T-cell (primary cell): ENCODE measurements around the gene MME. TPM values are rescaled to one million over a fixed set of nuclear protein-coding genes. Genes with fewer than 3 reads are reported as not detected.

Experiments used
- ATAC-seq, 4 experiments: fragments of 200-7000 bp in 3 of 4; fragments of 150-1000 bp in 1 of 4; cut with Tn5 transposase; replicated peaks in 1 of 4; 1 replicate in 3 of 4; 2 replicates in 1 of 4; pipeline ENCODE4 v1.10.0; 2021; ENCODE audit warnings: moderate library complexity in 3 of 4, mild to moderate bottlenecking in 2 of 4, moderate number of reproducible peaks in 1 of 4
- CTCF ChIA-PET, 2 donors: fragments of 300-600 bp; sonication (Branson Sonifier 250); formaldehyde crosslinking; loops; one replicate each; lab custom pipeline; 2022; ENCODE audit warnings: antibody characterized with exemption in 2 of 2; lab: Charles Lee
- POLR2A ChIA-PET, 2 donors: fragments of 300-600 bp; sonication (Branson Sonifier 250); formaldehyde crosslinking; loops; one replicate each; lab custom pipeline; 2022; ENCODE audit warnings: antibody characterized with exemption in 2 of 2; lab: Charles Lee
- DNase-seq, 35 experiments: peaks; one replicate each; pipeline versions ENCODE4 v3.0.0 to v3.0.0-alpha.2; 2013 to 2023
- H3K27ac ChIP-seq: one replicate; pipeline ENCODE4 v1.5.1; 2013; ENCODE audit warnings: low read length
- H3K27me3 ChIP-seq, 2 experiments: replicated peaks in 1 of 2; 1 replicate in 1 of 2; 2 replicates in 1 of 2; pipeline versions ENCODE4 v1.6.1 to v1.7.0; 2013; ENCODE audit warnings: low read length in 1 of 2, mixed read lengths in 1 of 2; ENCODE audit not compliant: control insufficient read depth in 2 of 2, insufficient read depth in 2 of 2; ENCODE audit errors: extremely low read depth in 1 of 2
- H3K36me3 ChIP-seq, 2 donors: 1 replicate in 1 of 2; 2 replicates in 1 of 2; pipeline versions ENCODE4 v1.6.1 to v1.7.0; 2013; ENCODE audit warnings: low read length in 1 of 2; ENCODE audit not compliant: control insufficient read depth in 2 of 2, insufficient read depth in 1 of 2; ENCODE audit errors: extremely low read depth in 1 of 2
- H3K4me1 ChIP-seq, 2 experiments: 1 replicate in 1 of 2; 2 replicates in 1 of 2; pipeline versions ENCODE4 v1.6.1 to v1.7.0; 2013; ENCODE audit warnings: low read length in 2 of 2, mixed read lengths in 1 of 2; ENCODE audit not compliant: insufficient read depth in 2 of 2, control insufficient read depth in 1 of 2; ENCODE audit errors: extremely low read depth in 1 of 2
- H3K4me3 ChIP-seq, 2 donors: 1 replicate in 1 of 2; 2 replicates in 1 of 2; pipeline versions ENCODE4 v1.5.1 to v1.7.0; 2013; ENCODE audit warnings: mild to moderate bottlenecking in 2 of 2, low read length in 1 of 2, moderate library complexity in 1 of 2; ENCODE audit not compliant: control insufficient read depth in 1 of 2; ENCODE audit errors: extremely low read depth in 1 of 2
- H3K9me3 ChIP-seq: 2 replicates; pipeline ENCODE4 v1.7.0; 2013
- H3K27ac Mint-ChIP-seq, 2 donors: one replicate each; pipeline ENCODE4 v1.8.0; 2020 to 2021; ENCODE audit warnings: mild to moderate bottlenecking in 2 of 2, mixed read lengths in 2 of 2
- H3K27me3 Mint-ChIP-seq, 2 donors: one replicate each; pipeline ENCODE4 v1.8.0; 2021 to 2022; ENCODE audit warnings: mixed read lengths in 2 of 2
- H3K36me3 Mint-ChIP-seq: one replicate; pipeline ENCODE4 v1.8.0; 2021; ENCODE audit warnings: mixed read lengths
- H3K4me1 Mint-ChIP-seq, 3 donors: one replicate each; pipeline ENCODE4 v1.8.0; 2020 to 2022; ENCODE audit warnings: mixed read lengths in 3 of 3, mild to moderate bottlenecking in 1 of 3
- H3K4me3 Mint-ChIP-seq, 3 donors: one replicate each; pipeline ENCODE4 v1.8.0; 2020 to 2022; ENCODE audit warnings: mild to moderate bottlenecking in 3 of 3, mixed read lengths in 3 of 3, moderate library complexity in 3 of 3
- H3K9me3 Mint-ChIP-seq, 3 donors: one replicate each; pipeline ENCODE4 v1.8.0; 2020 to 2022; ENCODE audit warnings: mixed read lengths in 3 of 3
- WGBS: methylation state at CpG from one replicate; pipeline ENCODE4 v1.1.5; 2013; ENCODE audit warnings: missing lambda C conversion rate; ENCODE audit not compliant: insufficient coverage; 5-methylcytosine and 5-hydroxymethylcytosine counted together
- total RNA-seq, 35 experiments: library from RNA in 6 of 35; stranded (reverse) in 6 of 35; fragments of 120-200 nt in 1 of 35; gene quantifications; one replicate each; pipeline versions ENCODE4 v1.2.1 to v1.2.4 and lab custom pipeline; 2013 to 2026

Gene MME
- total RNA-seq, 5 donors from 2014 or later (not counting 1 experiment from before 2014, with no cell fraction given): 0.35 to 2.2 (median 0.93) TPM

DNA sequence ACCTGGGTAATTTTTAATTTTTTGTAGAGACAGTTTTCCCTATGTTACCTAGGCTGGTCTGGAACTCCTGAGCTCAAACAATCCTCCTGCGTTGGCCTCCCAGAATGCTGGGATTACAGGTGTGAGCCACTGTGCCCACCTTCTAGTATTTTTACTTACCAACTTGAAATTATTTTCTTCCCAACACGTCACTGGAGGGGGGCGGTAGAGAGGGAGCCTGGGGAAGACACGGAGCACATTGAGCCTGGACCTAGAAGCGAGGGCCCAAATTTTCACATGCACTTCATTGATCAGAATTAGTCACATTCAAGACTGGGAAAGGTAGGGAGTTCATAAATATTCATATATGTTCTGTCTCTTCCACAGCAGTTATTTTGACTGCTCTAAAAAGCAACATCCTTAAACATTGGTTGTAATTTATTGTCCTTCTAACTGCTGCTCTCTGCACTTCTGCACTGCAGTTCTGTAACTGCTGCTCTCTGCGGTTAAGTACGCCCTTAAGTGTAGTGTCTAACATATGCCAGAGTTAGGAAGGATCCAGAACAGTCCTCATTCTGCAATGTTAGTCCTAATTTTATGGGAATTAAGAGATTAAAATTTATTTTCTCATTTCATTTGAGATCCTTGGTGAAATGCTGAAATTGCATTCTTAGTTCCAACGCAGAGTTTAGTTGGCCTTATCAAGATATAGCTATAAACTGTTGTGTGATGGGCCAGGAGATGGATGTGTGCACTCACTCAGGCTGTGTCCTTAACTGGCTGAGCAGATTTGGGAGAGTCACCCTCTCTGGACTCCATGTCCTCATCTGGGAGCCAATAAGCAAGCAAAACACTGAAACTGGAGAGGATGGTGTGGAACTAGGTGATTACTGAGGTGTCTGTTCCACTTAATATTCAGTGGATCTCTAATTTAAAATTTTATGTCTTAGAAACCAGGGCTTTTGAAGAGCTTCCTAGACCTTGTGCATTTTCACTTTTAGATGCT is 115.1 kb downstream of the MME start:
- Histone ChIP-seq H3K4me1 (no peaks in the 10 kb centered on the region), H3K4me3 (no peak overlapping the region), H3K27me3 (no peaks in the 10 kb centered on the region), H3K27ac (no peak overlapping the region), H3K36me3 (no peaks in the 10 kb centered on the region), H3K9me3 (no peaks in the 10 kb centered on the region)
- WGBS: 100% methylated on average over 1 of the region's 8 CpGs
- ChIA-PET POLR2A (no interaction called here), CTCF (no interaction called here)
- DNase-seq: no peak
- Mint-ChIP-seq H3K27me3 (no peaks in the 10 kb centered on the region), H3K4me3 (no peak overlapping the region), H3K4me1 (no peaks in the 10 kb centered on the region), H3K36me3 (no peaks in the 10 kb centered on the region), H3K9me3 (peaks cover 0 to 3% (median 0%) of the 10 kb centered on the region in 3 donors), H3K27ac (no peak overlapping the region)
- ATAC-seq: no peak

- no peak overlapping the region for H3K27ac Mint-ChIP-seq
- Histone ChIP-seq H3K4me1 (no peaks in the 10 kb centered on the region), H3K36me3 (no peaks in the 10 kb centered on the region), H3K27ac (no peak overlapping the region), H3K4me3 (no peak overlapping the region), H3K27me3 (no peaks in the 10 kb centered on the region), H3K9me3 (no peaks in the 10 kb centered on the region)
- H3K4me1 Mint-ChIP-seq: no peaks in the 10 kb centered on the region
- no peak overlapping the region for H3K4me3 Mint-ChIP-seq
- peaks cover 0 to 3% (median 0%) of the 10 kb centered on the region in 3 donors for H3K9me3 Mint-ChIP-seq
- H3K27me3 Mint-ChIP-seq: no peaks in the 10 kb centered on the region
- ATAC-seq (no peak), DNase-seq (no peak)
- POLR2A ChIA-PET: no interaction called here
- CTCF ChIA-PET: no interaction called here
- no peaks in the 10 kb centered on the region for H3K36me3 Mint-ChIP-seq
- 88% methylated on average over 4 of the region's 5 CpGs for whole genome bisulfite sequencing
Measured at GRCh38 chr3:155196131-155197021, 116.3 kb downstream of the MME start.

GRCh38 chr3:155197786-155198185 is 117.7 kb downstream of the MME start:
- Histone ChIP-seq H3K4me3 (no peak overlapping the region), H3K9me3 (no peaks in the 10 kb centered on the region), H3K27ac (no peak overlapping the region), H3K36me3 (no peaks in the 10 kb centered on the region), H3K27me3 (no peaks in the 10 kb centered on the region), H3K4me1 (no peaks in the 10 kb centered on the region)
- WGBS: no CpG with 5 or more reads among the region's 2 CpGs
- H3K27me3 Mint-ChIP-seq: no peaks in the 10 kb centered on the region
- ChIA-PET POLR2A (no interaction called here), CTCF (interaction anchor here in 1 of 2 donors (0.7 kb wide), 1 partner anchor 811 kb away, joined by 3 read pairs; no protein-coding TSS in a partner anchor)
- H3K27ac Mint-ChIP-seq: no peak overlapping the region
- no peaks in the 10 kb centered on the region for H3K36me3 Mint-ChIP-seq
- no peak overlapping the region for H3K4me3 Mint-ChIP-seq
- H3K9me3 Mint-ChIP-seq: peaks cover 2 to 6% (median 3%) of the 10 kb centered on the region in 3 donors
- DNase-seq: no peak
- ATAC-seq: no peak
- H3K4me1 Mint-ChIP-seq: no peaks in the 10 kb centered on the region

DNA sequence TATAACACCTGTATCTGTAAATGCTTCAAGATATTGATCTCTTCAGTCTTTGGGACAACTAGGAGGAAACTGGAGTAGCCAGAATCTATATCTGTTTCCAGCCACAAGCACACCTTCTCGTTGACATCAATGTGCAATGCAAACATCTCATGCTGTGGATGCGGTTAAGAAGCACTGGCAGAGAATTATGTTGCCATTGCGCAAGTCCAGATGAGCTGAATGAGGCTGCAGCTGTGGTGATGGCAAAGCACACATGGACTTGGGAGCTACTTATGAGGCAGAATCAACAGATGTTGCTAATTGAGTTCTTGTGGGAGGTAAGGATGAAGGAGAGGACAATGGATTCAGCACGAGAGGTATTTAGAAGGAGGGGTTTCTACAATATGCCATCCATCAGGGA is 122.5 kb downstream of the MME start:
- H3K4me1 ChIP-seq: no peaks in the 10 kb centered on the region
- Mint-ChIP-seq H3K9me3 (peaks cover 2 to 5% (median 3%) of the 10 kb centered on the region in 3 donors), H3K27me3 (no peaks in the 10 kb centered on the region), H3K4me3 (no peak overlapping the region), H3K27ac (no peak overlapping the region), H3K36me3 (no peaks in the 10 kb centered on the region), H3K4me1 (no peaks in the 10 kb centered on the region)
- ATAC-seq (no peak), DNase-seq (no peak)
- ChIA-PET CTCF (no interaction called here), POLR2A (no interaction called here)
- H3K36me3 ChIP-seq: no peaks in the 10 kb centered on the region
- WGBS: 100% methylated on average over 2 of the region's 4 CpGs
- H3K4me3 ChIP-seq: no peak overlapping the region
- no peaks in the 10 kb centered on the region for H3K9me3 ChIP-seq
- no peaks in the 10 kb centered on the region for H3K27me3 ChIP-seq
- no peak overlapping the region for H3K27ac ChIP-seq

DNA sequence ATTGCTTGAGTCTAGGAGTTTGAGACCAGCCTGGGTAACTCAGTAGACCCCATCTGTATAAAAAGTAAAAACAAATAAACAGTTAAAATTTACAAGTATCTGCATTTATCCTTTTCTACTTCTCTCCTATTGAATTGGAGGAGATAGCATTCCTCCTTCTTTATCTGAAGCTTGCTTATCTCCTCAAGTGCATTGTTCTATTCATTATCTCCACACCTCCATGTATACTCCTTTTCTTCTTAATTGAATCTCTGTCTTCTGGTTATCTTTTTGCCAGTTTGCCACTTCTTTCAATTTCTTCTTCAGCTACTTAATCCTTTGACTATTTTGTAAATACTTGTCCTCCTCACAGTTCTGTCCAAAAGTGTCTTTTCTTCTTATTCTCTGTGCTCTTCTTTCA is 124.7 kb downstream of the MME start:
- Histone ChIP-seq H3K27ac (no peak overlapping the region), H3K36me3 (no peaks in the 10 kb centered on the region), H3K27me3 (no peaks in the 10 kb centered on the region), H3K9me3 (no peaks in the 10 kb centered on the region), H3K4me3 (no peak overlapping the region), H3K4me1 (no peaks in the 10 kb centered on the region)
- no peak for ATAC-seq
- no peaks in the 10 kb centered on the region for H3K36me3 Mint-ChIP-seq
- ChIA-PET POLR2A (no interaction called here), CTCF (no interaction called here)
- H3K4me3 Mint-ChIP-seq: no peak overlapping the region
- no peak for DNase-seq
- H3K4me1 Mint-ChIP-seq: no peaks in the 10 kb centered on the region
- H3K27me3 Mint-ChIP-seq: no peaks in the 10 kb centered on the region
- peaks cover 2 to 5% (median 3%) of the 10 kb centered on the region in 3 donors for H3K9me3 Mint-ChIP-seq
- H3K27ac Mint-ChIP-seq: no peak overlapping the region

DNA sequence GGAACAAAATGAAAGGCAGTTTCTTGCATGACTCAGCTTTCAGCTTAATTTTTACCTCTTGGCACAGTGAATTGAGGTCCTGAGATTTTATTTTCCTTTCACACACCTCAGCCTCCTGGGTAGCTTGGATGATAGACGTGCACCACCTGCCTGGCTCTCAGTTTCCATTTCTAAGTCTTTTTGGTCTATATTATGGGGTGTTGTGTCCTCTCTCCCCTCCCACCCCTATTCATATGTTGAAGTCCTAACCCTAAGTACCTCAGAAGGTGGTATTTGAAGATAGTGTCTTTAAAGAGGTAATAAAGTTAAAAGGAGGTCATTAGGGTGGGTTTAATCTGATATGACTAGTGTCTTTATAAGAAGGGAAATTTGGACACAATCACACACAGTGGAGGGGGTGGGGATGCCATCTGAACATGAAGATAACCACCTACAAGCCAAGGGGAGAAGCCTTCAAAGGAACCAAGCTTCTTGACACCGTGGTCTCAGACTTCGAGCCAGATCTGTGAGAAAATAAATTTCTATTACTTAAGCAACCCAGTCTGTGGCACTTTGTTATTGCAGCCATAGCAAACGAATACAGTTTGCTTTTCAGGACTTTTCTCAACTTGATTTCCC is 128.2 kb downstream of the MME start:
- ChIA-PET CTCF (interaction anchor here in 1 of 2 donors (0.6 kb wide), 1 partner anchor 255 kb away, joined by 3 read pairs; no protein-coding TSS in a partner anchor), POLR2A (no interaction called here)
- H3K4me1 ChIP-seq: no peaks in the 10 kb centered on the region
- H3K27me3 ChIP-seq: no peaks in the 10 kb centered on the region
- no CpG with 5 or more reads among the region's 4 CpGs for WGBS
- DNase-seq: no peak
- Mint-ChIP-seq H3K36me3 (no peaks in the 10 kb centered on the region), H3K4me1 (no peaks in the 10 kb centered on the region), H3K27me3 (no peaks in the 10 kb centered on the region), H3K27ac (no peak overlapping the region), H3K9me3 (no peaks in the 10 kb centered on the region), H3K4me3 (no peak overlapping the region)
- H3K4me3 ChIP-seq: no peak overlapping the region
- no peak overlapping the region for H3K27ac ChIP-seq
- H3K9me3 ChIP-seq: no peaks in the 10 kb centered on the region
- H3K36me3 ChIP-seq: no peaks in the 10 kb centered on the region
- ATAC-seq: no peak
